Pancreas (tissue), 10 donors: ENCODE results near the gene DNAL4. TPM values are rescaled to one million over a fixed set of nuclear protein-coding genes. Genes with fewer than 3 reads are reported as not detected.

ENCODE experiments used
- ATAC-seq, 4 donors: fragments of 200-7000 bp; cut with Tn5 transposase; one replicate each; pipeline versions ENCODE4 v1.8.0 to v1.9.1; 2020; ENCODE audit warnings: mild to moderate bottlenecking in 4 of 4, moderate library complexity in 4 of 4
- DNase-seq, 6 donors: peaks; one replicate each; pipeline ENCODE4 v3.0.0-alpha.2; 2020
- FAIRE-seq: peaks from 2 replicates; lab custom pipeline; 2012; peaks lifted over from hg19 to GRCh38; lab: Jason Lieb, UNC
- H3K27ac ChIP-seq, 4 donors: fragments of 200-600 bp; sonication (generic); 1 replicate in 3 of 4; 2 replicates in 1 of 4; pipeline versions ENCODE4 v1.5.0 to v1.8.0; 2020
- H3K27me3 ChIP-seq, 4 donors: fragments of 200-600 bp; one replicate each; pipeline ENCODE4 v1.8.0; 2021
- H3K36me3 ChIP-seq, 3 donors: fragments of 200-600 bp; sonication (generic) in 1 of 3; one replicate each; pipeline versions ENCODE4 v1.5.0 to v1.8.0; 2020 to 2021
- H3K4me1 ChIP-seq, 3 donors: fragments of 200-600 bp; one replicate each; pipeline ENCODE4 v1.8.0; 2021
- H3K4me3 ChIP-seq, 4 donors: fragments of 200-600 bp; sonication (generic) in 2 of 4; one replicate each; pipeline versions ENCODE4 v1.5.0 to v1.8.0; 2020 to 2021
- H3K9me3 ChIP-seq, 4 donors: fragments of 200-600 bp; one replicate each; pipeline ENCODE4 v1.8.0; 2021
- WGBS, 2 donors: extraction: QIAGEN DNeasy Blood & Tissue Kit; methylation state at CpG; one replicate each; pipeline ENCODE4 v1.1.7; 2013; 5-methylcytosine and 5-hydroxymethylcytosine counted together
- intact Hi-C, 3 donors: fragments of 100-400 bp; cut with DNase I; formaldehyde crosslinking; loops; one replicate each; pipeline versions ENCODE4 v1.11.1 to v1.14.2; 2022
- polyA plus RNA-seq, 2 donors: library from polyadenylated mRNA; stranded (reverse); fragments of 200-250 nt; gene quantifications; one replicate each; pipeline ENCODE4 v1.2.3, GENCODE V29; 2013
- total RNA-seq, 6 donors: library from RNA; stranded (reverse); fragmentation: NEBNext Ultra II Directional in 4 of 6; extraction: Animal tissue kit (Norgen Biotek cat#: 25700) in 4 of 6; gene quantifications; one replicate each; pipeline versions ENCODE4 v1.2.1 to v1.2.4, GENCODE V29; 2021 to 2023
- TF ChIP-seq, protein P1 (sequence below), 4 donors: fragments of 200-600 bp; sonication (generic) in 3 of 4; IDR thresholded peaks; one replicate each; pipeline versions ENCODE4 v1.5.0 to v1.8.0; 2021; ENCODE audit warnings: antibody characterized with exemption in 4 of 4
- donor health status: healthy with polysubstance abuse.
- donor health status: DM: no; HTN: no; CAD: no; lungs with moderate emphysema.
- donor health status: DM: no; HTN: no; CAD: no.
- donor health status: control.
- donor health status: control.
- donor health status: Bipolar disorder and iron deficiency.
- donor health status: DM: yes; HTN: yes; CAD: no.
- donor health status: DM: no; HTN: no; CAD: no.
- donor health status: DM: no; HTN: no; CAD: no.
- donor health status: DM: yes; HTN: yes; CAD: no.

DNAL4 gene
- total and polyA plus RNA-seq, 8 donors = 7.7 to 16.2 (median 11.1) TPM

DNA sequence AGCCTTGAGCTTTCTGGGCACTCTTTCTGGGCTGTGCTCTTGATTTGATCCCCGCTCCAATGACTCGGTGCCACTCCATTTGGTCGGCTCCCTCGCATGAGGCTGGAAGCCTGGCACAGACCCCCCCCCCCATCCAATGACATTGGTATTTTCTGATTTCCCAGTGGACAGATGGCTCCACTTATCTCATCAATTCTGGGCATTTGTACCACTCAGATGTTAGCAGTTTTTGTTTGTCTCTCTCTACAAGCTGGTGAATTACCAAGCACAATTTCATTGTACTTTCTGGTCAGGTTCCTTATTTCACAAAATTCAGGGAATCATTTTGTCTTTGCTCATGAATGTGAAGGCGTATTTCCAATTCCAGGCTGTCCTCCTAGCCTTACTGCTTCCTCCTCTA, 9.1 kb downstream of the DNAL4 start:
- peaks cover 15 to 22% (median 19%) of the 10 kb centered on the region in 3 donors for H3K4me1 ChIP-seq
- peaks cover 0 to 8% (median 7%) of the 10 kb centered on the region in 3 donors for H3K36me3 ChIP-seq
- intact Hi-C loops = no loop called here
- no peak overlapping the region for H3K27ac ChIP-seq
- no peaks in the 10 kb centered on the region for H3K9me3 ChIP-seq
- no peak for FAIRE-seq
- H3K4me3 ChIP-seq = no peak overlapping the region
- ATAC-seq = no peak
- H3K27me3 ChIP-seq = no peaks in the 10 kb centered on the region
- no peak for DNase-seq
- TF ChIP-seq, protein P1, sequence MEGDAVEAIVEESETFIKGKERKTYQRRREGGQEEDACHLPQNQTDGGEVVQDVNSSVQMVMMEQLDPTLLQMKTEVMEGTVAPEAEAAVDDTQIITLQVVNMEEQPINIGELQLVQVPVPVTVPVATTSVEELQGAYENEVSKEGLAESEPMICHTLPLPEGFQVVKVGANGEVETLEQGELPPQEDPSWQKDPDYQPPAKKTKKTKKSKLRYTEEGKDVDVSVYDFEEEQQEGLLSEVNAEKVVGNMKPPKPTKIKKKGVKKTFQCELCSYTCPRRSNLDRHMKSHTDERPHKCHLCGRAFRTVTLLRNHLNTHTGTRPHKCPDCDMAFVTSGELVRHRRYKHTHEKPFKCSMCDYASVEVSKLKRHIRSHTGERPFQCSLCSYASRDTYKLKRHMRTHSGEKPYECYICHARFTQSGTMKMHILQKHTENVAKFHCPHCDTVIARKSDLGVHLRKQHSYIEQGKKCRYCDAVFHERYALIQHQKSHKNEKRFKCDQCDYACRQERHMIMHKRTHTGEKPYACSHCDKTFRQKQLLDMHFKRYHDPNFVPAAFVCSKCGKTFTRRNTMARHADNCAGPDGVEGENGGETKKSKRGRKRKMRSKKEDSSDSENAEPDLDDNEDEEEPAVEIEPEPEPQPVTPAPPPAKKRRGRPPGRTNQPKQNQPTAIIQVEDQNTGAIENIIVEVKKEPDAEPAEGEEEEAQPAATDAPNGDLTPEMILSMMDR (IDR thresholded peaks at IDR 0.05) = no peak
- 93 to 97% methylated on average over 5 of the region's 5 CpGs for WGBS, 2 donors

DNA sequence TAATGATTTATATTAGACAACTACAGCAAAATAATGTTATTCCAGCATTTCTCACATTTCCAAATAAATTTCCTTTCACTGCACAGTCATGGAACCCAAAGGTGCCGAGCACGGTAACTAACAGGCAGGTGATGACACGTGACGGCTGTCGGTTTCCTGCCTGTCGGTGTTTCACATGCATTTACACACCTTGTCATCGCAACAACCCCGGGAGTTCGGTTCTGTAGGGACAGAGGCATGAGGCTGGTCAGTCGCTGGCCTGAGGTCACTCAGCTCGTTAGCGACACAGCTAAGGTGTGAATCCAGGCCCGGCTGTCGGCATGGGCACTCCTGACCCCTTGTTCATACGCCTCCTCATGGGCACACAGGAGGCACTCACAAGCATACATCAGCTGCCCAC, 9.9 kb downstream of the DNAL4 start:
- WGBS, 2 donors = 94% methylated on average over 15 of the region's 15 CpGs
- FAIRE-seq (no peak), DNase-seq (no peak), ATAC-seq (no peak)
- no peak overlapping the region for H3K27ac ChIP-seq
- no peaks in the 10 kb centered on the region for H3K27me3 ChIP-seq
- peaks cover 0 to 12% (median 10%) of the 10 kb centered on the region in 3 donors for H3K36me3 ChIP-seq
- no peak overlapping the region for H3K4me3 ChIP-seq
- intact Hi-C loops = no loop called here
- H3K9me3 ChIP-seq = no peaks in the 10 kb centered on the region
- TF ChIP-seq, protein P1 (IDR thresholded peaks at IDR 0.05) = no peak
- H3K4me1 ChIP-seq = peaks cover 11 to 18% (median 14%) of the 10 kb centered on the region in 3 donors

DNA sequence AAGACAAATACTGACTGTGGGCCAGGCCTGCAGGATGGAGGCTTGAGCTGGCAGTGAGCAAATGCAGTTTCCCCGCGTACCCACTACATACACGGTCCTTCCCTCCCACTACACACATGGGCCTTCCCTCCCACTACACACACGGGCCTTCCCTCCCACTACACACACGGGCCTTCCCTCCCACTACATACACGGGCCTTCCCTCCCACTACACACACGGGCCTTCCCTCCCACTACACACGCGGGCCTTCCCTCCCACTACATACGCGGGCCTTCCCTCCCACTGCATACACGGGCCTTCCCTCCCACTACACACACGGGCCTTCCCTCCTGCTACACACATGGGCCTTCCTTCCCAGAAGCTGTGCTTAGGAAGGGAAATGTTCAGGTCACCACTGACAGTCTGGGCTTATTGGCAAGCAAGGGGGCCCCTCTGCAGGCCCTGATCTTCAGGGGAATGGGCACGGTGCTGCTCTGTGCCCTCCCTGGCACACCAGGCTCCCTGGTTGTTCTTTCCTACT, 10.8 kb downstream of the DNAL4 start:
- peaks cover 0 to 12% (median 10%) of the 10 kb centered on the region in 3 donors for H3K36me3 ChIP-seq
- 68 to 69% methylated on average over 14 of the region's 14 CpGs for WGBS, 2 donors
- intact Hi-C loops = no loop called here

DNA sequence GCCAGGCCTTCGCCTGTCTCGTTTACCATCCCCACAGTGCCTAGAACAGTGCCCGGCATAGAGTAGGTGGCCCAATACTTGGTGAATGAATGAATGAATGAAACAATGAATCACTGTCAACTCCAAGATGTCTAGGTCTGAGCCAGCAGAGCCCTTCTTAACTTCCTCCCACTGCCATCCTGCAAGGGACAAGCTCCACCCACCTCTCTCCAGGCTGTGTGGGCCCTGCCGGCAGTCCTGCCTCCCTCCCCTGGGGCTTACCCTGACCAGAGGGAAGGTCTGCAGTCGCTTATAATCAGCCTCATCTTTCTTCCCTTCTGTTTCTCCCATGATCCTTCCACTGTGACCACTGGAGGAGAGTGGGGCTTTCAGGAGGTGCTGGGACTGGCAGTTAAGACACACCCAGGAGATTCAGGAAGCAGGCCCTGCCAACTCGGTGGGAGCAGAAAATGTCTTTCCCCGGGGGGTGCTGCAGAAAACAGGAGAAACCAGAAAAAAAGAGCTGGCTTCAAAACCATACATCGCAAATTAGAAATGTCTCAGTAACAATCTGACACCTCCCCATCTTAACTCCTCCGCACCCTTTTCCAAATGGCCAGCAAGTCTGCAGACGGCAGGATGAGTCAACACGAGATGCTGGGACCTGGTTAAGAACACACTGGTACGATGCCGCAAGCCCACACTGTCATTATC, 11.4 kb downstream of the DNAL4 start:
- TF ChIP-seq, protein P1 (IDR thresholded peaks at IDR 0.05) = no peak
- Histone ChIP-seq H3K4me3 (no peak overlapping the region), H3K9me3 (no peaks in the 10 kb centered on the region), H3K27me3 (no peaks in the 10 kb centered on the region), H3K36me3 (peaks cover 0 to 12% (median 10%) of the 10 kb centered on the region in 3 donors), H3K4me1 (peaks cover 0 to 3% (median under 1%) of the 10 kb centered on the region in 3 donors), H3K27ac (no peak overlapping the region)
- FAIRE-seq (no peak), DNase-seq (no peak), ATAC-seq (peak in 1 of 4 donors; percentile 34)
- WGBS, 2 donors = 85 to 86% methylated on average over 13 of the region's 13 CpGs
- intact Hi-C loops = no loop called here

More for the DNA sequence above, 10.8 kb downstream of the DNAL4 start:
- H3K27ac ChIP-seq = no peak overlapping the region
- H3K4me1 ChIP-seq = peaks cover 5 to 9% (median 7%) of the 10 kb centered on the region in 3 donors
- no peak for ATAC-seq
- H3K4me3 ChIP-seq = no peak overlapping the region
- no peaks in the 10 kb centered on the region for H3K27me3 ChIP-seq
- TF ChIP-seq, protein P1 (IDR thresholded peaks at IDR 0.05) = no peak
- DNase-seq = no peak
- H3K9me3 ChIP-seq = no peaks in the 10 kb centered on the region
- FAIRE-seq = no peak

DNA sequence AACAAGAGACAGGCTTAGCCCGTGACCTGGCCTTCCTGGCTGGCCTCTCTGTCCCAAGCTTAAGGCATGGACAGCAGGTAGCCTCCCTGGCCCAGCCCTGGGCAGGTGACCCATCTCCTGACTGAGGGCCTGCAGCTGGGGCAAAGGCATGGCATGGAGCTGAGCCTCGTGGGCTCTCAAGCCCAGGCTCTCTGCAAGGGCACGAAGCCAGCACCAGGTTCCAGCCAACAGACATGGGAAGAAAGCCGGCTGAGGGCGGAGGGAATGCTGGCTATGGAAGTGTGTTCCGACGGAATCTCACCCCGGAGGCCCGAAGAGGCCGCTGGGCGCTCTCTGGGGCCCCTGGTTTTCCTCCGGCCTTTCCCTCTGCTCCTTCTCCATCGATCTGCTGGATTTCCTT, 12.9 kb downstream of the DNAL4 start:
- no peak for DNase-seq
- WGBS, 2 donors = 69 to 81% methylated on average over 13 of the region's 13 CpGs

More for the DNA sequence above, 12.9 kb downstream of the DNAL4 start:
- H3K27ac ChIP-seq = no peak overlapping the region
- no peak overlapping the region for H3K4me3 ChIP-seq
- no peaks in the 10 kb centered on the region for H3K9me3 ChIP-seq
- H3K36me3 ChIP-seq = peaks cover 0 to 12% (median 10%) of the 10 kb centered on the region in 3 donors
- ATAC-seq (no peak), FAIRE-seq (no peak)
- H3K27me3 ChIP-seq = no peaks in the 10 kb centered on the region
- TF ChIP-seq, protein P1 (IDR thresholded peaks at IDR 0.05) = no peak
- H3K4me1 ChIP-seq = no peaks in the 10 kb centered on the region
- intact Hi-C loops = no loop called here
